ENCODE measurements around the gene RNF4.

RNF4 gene, protein sequence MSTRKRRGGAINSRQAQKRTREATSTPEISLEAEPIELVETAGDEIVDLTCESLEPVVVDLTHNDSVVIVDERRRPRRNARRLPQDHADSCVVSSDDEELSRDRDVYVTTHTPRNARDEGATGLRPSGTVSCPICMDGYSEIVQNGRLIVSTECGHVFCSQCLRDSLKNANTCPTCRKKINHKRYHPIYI
- total RNA-seq: 113 to 157 (median 132) reads per million in 9 experiments

GRCh38 chr4:2468456-2469191 is at the start of gene RNF4:
Gene RNF4, plus strand, starts transcription at chr4:2469106. Its CDS starts 21,388 bp downstream, at chr4:2490494.
- H3K9me3 Mint-ChIP-seq: no peaks in the 10 kb centered on the region
- peak; percentile 79 for ATAC-seq (replicated peaks)
- peak; percentile 91 to 93 (median 92) for DNase-seq
- peaks cover 58% of the 10 kb centered on the region for H3K36me3 Mint-ChIP-seq (ENCODE audit: insufficient read depth)
- H3K4me1 Mint-ChIP-seq (ENCODE audit: low read depth in 2 of 2): peaks cover 36 to 50% of the 10 kb centered on the region in 2 donors
- peak within 1 kb of the TSS; percentile 95 to 98 for H3K27ac Mint-ChIP-seq
- H3K27me3 Mint-ChIP-seq: no peaks in the 10 kb centered on the region
- peak within 1 kb of the TSS; percentile 90 to 94 for H3K4me3 Mint-ChIP-seq

- Mint-ChIP-seq H3K27me3 (peaks cover 11 to 12% of the 10 kb centered on the region in 2 donors), H3K36me3 (ENCODE audit: insufficient read depth) (peaks cover 27% of the 10 kb centered on the region), H3K27ac (peak overlapping the region; percentile 93 to 98), H3K4me1 (ENCODE audit: low read depth in 2 of 2) (peaks cover 19 to 26% of the 10 kb centered on the region in 2 donors), H3K4me3 (peak overlapping the region; percentile 74 to 86), H3K9me3 (no peaks in the 10 kb centered on the region)
- no peak for DNase-seq
- no peak for ATAC-seq (replicated peaks)
These were observed 49.1 kb upstream of the RNF4 start for GRCh38 chr4:2419814-2420213.

DNA sequence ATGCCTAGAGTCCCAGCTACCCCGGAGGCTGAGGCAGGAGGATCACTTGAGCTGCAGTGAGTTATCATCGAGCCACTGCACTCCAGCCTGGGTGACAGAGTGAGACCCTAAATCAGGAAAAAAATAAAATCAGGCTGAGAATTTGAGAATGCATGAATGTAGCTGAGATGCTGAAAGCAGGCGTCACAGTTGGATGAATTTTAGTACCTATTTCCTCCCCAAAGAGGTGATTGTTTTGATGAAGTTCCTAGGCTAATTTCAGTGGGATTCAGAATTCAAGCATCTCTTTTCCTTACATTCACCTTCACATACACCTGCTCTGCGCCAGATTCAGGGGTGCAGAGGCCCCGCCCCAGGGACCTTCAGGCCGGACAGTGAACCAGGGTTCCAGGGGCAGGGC is 47.0 kb upstream of the RNF4 start:
- Mint-ChIP-seq H3K4me1 (ENCODE audit: low read depth in 2 of 2) (peaks cover 10 to 13% of the 10 kb centered on the region in 2 donors), H3K27ac (no peak overlapping the region), H3K4me3 (no peak overlapping the region), H3K9me3 (no peaks in the 10 kb centered on the region), H3K27me3 (peaks cover 11 to 12% of the 10 kb centered on the region in 2 donors), H3K36me3 (ENCODE audit: insufficient read depth) (peaks cover 12% of the 10 kb centered on the region)
- no peak for ATAC-seq (replicated peaks)
- no peak for DNase-seq

GRCh38 chr4:2423066-2423465 is 45.8 kb upstream of the RNF4 start:
- peaks cover 10 to 13% of the 10 kb centered on the region in 2 donors for H3K4me1 Mint-ChIP-seq (ENCODE audit: low read depth in 2 of 2)
- H3K27me3 Mint-ChIP-seq: peaks cover 11 to 12% of the 10 kb centered on the region in 2 donors
- no peak for DNase-seq
- H3K9me3 Mint-ChIP-seq: no peaks in the 10 kb centered on the region
- peaks cover 6% of the 10 kb centered on the region for H3K36me3 Mint-ChIP-seq (ENCODE audit: insufficient read depth)
- ATAC-seq (replicated peaks): no peak
- H3K4me3 Mint-ChIP-seq: no peak overlapping the region
- no peak overlapping the region for H3K27ac Mint-ChIP-seq

GRCh38 chr4:2423695-2424094 is 45.2 kb upstream of the RNF4 start:
- H3K27me3 Mint-ChIP-seq: peaks cover 14 to 17% of the 10 kb centered on the region in 2 donors
- no peak for DNase-seq

GRCh38 chr4:2424581-2424980 is 44.3 kb upstream of the RNF4 start:
- ATAC-seq (replicated peaks) (no peak), DNase-seq (no peak)
- Mint-ChIP-seq H3K36me3 (ENCODE audit: insufficient read depth) (peaks cover 3% of the 10 kb centered on the region), H3K27ac (no peak overlapping the region), H3K4me3 (no peak overlapping the region), H3K27me3 (peaks cover 19 to 24% of the 10 kb centered on the region in 2 donors), H3K4me1 (ENCODE audit: low read depth in 2 of 2) (peaks cover 5 to 6% of the 10 kb centered on the region in 2 donors), H3K9me3 (no peaks in the 10 kb centered on the region)

More at GRCh38 chr4:2423695-2424094, 45.2 kb upstream of the RNF4 start:
- Mint-ChIP-seq H3K27ac (no peak overlapping the region), H3K4me3 (no peak overlapping the region), H3K4me1 (ENCODE audit: low read depth in 2 of 2) (peaks cover 10 to 13% of the 10 kb centered on the region in 2 donors), H3K9me3 (no peaks in the 10 kb centered on the region), H3K36me3 (ENCODE audit: insufficient read depth) (peaks cover 5% of the 10 kb centered on the region)
- ATAC-seq (replicated peaks): no peak

- Mint-ChIP-seq H3K27me3 (peaks cover 18 to 19% of the 10 kb centered on the region in 2 donors), H3K4me3 (no peak overlapping the region), H3K36me3 (ENCODE audit: insufficient read depth) (no peaks in the 10 kb centered on the region), H3K27ac (no peak overlapping the region), H3K4me1 (ENCODE audit: low read depth in 2 of 2) (no peaks in the 10 kb centered on the region), H3K9me3 (no peaks in the 10 kb centered on the region)
- DNase-seq (no peak), ATAC-seq (replicated peaks) (no peak)
These were observed 43.4 kb upstream of the RNF4 start for GRCh38 chr4:2425386-2426068.

DNA sequence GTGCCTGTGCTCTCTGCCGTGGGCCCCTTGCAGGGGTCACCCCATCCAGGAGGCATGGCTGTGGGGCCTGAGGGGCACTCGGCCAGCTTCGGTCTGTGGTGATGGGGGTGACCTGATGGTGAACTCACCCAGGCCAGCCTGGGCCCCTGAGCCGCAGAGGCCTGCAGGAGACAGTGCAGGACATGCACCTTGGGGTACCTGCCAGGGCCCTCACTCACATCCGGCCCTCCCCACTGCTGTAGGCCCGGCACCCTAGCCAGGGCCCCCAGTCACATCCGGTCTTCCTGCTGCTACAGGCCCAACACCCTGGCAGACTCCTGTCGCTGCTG is 42.9 kb upstream of the RNF4 start:
- Mint-ChIP-seq H3K4me3 (no peak overlapping the region), H3K27ac (no peak overlapping the region), H3K36me3 (ENCODE audit: insufficient read depth) (no peaks in the 10 kb centered on the region), H3K27me3 (peaks cover 13 to 19% of the 10 kb centered on the region in 2 donors), H3K9me3 (no peaks in the 10 kb centered on the region), H3K4me1 (ENCODE audit: low read depth in 2 of 2) (no peaks in the 10 kb centered on the region)
- DNase-seq: no peak
- ATAC-seq (replicated peaks): no peak

GRCh38 chr4:2426711-2427275 is 42.1 kb upstream of the RNF4 start:
- no peaks in the 10 kb centered on the region for H3K36me3 Mint-ChIP-seq (ENCODE audit: insufficient read depth)
- H3K4me3 Mint-ChIP-seq: no peak overlapping the region
- H3K27ac Mint-ChIP-seq: no peak overlapping the region
- DNase-seq (no peak), ATAC-seq (replicated peaks) (no peak)
- H3K4me1 Mint-ChIP-seq (ENCODE audit: low read depth in 2 of 2): no peaks in the 10 kb centered on the region
- H3K9me3 Mint-ChIP-seq: no peaks in the 10 kb centered on the region
- peaks cover 13 to 19% of the 10 kb centered on the region in 2 donors for H3K27me3 Mint-ChIP-seq

DNA sequence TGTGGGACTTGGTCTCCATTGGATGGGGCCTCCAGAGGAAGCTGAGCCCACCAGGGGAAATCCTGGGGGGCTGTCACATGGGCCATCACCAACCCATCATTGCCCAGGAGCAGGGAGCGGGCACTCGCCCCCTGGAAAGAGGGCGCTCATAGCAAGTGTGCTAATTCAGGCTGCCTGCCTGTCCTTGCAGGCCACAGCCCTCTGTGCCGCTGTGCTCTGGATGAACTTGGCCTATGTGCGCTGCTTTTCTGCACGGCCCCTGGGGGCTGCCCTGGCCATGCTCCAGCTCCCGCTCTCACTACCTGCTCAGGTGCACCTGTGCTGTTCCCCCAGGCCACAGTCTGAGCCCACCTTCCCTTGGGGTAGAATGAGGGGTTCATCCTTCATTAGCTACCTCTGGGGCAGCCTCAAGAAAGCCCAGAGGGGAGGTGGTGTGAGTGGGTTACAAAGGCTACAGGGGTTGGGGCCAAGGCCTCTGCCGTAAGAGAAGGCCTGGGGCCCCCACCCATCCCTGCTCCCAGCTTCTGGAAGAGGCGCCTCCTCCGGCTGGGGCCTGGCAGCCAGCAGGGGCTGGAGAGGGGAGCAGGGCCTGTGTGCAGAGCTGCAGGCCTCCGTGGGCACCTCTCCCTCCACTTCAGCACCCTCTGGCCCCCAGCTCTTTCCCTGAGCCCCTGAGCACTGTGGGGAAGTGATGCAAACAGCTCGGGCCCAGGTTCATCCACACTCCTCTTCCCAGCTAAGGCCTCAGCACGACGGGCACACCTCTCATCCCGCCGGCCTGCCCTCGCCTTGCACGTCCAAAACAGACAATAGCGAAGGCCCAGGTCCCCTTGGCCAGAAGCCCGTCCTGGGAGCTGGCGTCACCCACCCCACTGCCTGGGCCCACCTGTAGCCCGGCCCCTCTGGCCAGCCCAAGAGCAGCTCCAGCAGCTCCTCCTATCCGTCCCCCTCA is 41.2 kb upstream of the RNF4 start:
- Mint-ChIP-seq H3K9me3 (no peaks in the 10 kb centered on the region), H3K4me1 (ENCODE audit: low read depth in 2 of 2) (no peaks in the 10 kb centered on the region), H3K36me3 (ENCODE audit: insufficient read depth) (no peaks in the 10 kb centered on the region), H3K27me3 (peaks cover 13 to 14% of the 10 kb centered on the region in 2 donors), H3K27ac (no peak overlapping the region), H3K4me3 (no peak overlapping the region)
- no peak for ATAC-seq (replicated peaks)
- no peak for DNase-seq

- H3K27me3 Mint-ChIP-seq: peaks cover 8 to 13% of the 10 kb centered on the region in 2 donors
- no peak for DNase-seq
These were observed 40.3 kb upstream of the RNF4 start for GRCh38 chr4:2428496-2429213.

More at GRCh38 chr4:2428496-2429213, 40.3 kb upstream of the RNF4 start:
- H3K9me3 Mint-ChIP-seq: no peaks in the 10 kb centered on the region
- ATAC-seq (replicated peaks): no peak
- no peak overlapping the region for H3K27ac Mint-ChIP-seq
- H3K4me3 Mint-ChIP-seq: no peak overlapping the region
- no peaks in the 10 kb centered on the region for H3K4me1 Mint-ChIP-seq (ENCODE audit: low read depth in 2 of 2)
- no peaks in the 10 kb centered on the region for H3K36me3 Mint-ChIP-seq (ENCODE audit: insufficient read depth)

Data from effector memory CD8-positive, alpha-beta T cell (primary cell).